Stimulated activated CD4-positive, alpha-beta T cell treated with anti-CD3 and anti-CD28 coated beads, Interleukin-15, amount 100 ng/mL, for 1 hour (primary cell): ENCODE measurements around the gene TNRC6B.

Experiments
- DNase-seq, 2 donors: peaks; one replicate each; pipeline ENCODE4 v3.0.0-alpha.2; 2020; ENCODE audit warnings: low read depth in 1 of 2, low spot score in 1 of 2

The TNRC6B gene

DNA sequence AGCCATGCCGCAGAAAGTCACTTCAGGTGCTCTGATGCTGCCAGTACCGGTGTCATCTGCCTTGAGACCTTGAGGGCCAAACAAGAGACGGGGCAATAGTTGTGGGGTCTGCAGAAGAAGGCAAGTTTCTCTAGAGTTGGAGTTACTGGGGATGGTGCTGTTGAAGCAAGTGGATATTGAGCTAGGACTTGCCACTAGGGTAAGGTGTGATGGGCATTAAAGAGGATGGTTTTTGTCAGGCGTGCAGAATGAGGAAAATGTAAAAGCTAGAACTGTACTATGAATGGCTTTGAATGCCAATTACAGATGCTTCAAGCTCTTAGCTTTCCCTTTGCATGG, 61.6 kb downstream of the TNRC6B start:
- no peak for DNase-seq

DNA sequence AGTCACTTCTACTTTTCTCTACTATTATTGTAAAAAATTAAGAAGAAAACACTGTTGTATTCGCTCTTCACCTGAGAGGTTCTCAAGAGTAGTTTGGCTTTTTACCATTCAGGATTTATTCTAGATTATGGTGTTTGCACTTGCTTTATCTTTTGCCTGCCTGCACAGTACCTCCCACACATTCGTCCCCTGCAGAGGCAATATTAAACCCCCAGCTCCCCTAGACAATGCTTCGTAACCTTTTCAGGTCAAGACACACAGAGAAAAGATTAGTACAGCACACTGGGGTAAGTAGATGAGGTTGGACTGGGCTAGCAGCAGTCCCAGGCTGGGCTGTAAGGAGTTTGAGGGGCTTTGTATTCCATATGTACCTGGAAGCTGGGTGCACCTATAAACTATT, 62.4 kb downstream of the TNRC6B start:
- DNase-seq, result no peak

DNA sequence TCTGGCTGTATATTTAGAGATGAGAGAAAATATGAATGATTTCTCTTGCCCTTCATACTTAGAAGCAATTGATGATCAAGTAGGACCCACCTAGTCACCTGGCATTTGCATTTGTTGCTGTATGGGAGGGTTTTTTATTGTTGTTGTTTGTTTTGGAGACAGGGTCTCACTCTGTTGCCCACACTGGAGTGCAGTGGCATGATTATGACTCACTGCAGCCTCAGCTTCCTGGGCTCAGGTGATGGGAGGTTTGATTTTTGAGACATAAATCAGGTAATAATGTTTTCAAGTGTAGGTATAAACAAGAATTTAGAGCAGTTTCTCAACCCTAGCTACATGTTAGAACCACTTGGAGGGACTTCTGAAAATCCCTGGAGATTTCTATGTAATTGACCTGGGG, 63.0 kb downstream of the TNRC6B start:
- DNase-seq, result no peak

DNA sequence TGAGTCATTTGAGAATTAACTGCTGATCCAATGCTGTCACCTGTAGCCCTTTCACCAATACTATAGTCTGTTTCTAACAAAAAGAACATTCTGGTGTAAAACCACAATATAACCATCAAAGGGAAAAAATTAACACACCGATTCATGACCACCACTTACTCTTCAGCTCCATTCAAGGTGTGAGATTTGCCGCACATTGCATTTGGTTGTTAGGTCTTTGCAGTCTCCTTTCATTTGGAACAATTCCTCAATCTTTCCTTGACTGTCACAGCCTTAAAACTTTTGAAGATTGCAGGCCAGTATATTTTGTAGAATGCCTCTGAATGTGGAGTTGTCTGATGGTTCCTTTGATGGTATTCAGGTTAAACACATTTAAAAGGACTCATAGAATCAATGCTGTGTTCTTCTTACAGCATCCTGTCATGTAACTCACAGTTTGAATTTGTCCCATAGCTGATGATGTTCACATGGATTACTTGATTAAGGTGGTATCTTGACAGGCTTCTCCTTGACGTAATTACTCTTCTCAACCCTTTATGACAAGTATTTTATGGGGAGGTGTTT, 63.6 kb downstream of the TNRC6B start:
- no peak for DNase-seq

DNA sequence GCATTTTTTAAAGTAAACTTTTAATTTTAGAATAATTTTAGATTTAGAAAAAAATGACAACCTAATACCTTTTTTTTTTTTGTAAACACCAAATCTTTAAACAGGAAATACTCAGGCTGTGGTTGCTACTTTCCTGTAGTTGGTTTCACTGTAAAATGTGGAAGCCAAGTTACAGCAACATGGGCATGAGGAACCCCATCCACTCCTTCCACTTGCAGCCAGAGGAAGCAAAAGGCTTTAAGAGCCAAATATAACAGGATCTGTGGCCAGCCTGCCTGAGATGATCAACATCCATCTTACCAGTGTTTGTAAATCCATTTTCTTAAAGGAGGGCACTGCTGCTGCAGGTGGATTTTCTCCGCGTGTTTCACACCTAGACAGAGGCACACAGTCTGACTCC, 66.2 kb downstream of the TNRC6B start:
- no peak for DNase-seq

DNA sequence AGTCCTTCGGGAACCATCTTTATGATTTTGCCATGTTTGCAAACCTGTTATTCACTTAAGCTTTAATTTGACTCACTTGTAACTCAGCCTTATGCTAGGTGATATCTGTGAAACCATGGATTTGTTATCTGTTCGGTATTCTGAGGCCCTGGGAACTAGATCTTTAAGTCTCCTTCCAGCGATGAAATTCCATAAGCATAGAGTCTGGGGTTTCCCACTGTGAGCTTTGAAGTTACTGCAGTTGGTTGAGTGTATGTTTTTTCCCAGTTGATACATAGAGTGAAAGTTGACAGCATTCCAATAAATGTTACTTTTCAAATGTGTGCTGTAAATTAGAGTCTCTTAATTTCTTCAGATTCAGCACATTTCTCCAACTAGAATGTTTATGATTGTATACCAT, 66.9 kb downstream of the TNRC6B start:
- DNase-seq, result no peak

DNA sequence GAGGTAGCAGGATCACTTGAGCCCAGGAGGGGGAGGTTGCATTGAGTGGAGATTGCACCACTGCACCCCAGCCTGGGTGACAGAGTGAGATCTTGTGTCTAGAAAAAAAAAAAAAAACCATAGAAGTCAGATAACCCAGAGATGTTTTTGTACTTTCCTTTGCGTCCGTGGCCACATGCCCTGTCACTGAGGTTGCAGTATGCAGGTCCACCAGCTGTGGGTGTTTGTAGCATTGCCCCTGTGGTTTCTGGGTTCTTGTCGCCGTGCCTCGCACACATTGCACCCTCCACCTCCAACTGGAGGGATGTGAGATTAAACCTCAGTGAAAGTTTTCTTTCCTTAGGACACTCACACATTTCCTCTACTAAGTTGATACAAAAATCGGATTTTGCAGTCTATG, 70.3 kb downstream of the TNRC6B start:
- peak in 1 of 2 donors; percentile 24 for DNase-seq

DNA sequence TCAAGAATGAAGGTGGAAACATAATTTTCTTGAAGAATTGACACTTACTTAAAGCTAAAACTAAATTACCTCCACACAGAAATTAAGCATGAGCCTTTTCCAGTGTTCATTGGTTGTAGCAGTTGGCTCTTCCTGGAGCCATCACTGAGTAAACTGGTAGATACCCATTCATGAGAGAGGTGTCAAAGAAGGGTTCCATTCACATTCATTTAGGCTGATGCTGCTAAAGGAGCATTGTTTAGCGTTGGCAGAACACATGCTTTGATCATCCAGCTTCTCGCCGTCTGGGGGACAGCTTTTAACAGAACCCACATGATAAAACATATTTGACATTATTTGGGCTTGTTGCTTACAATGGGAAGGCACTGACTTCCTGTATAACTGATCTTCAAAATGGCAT, 71.6 kb downstream of the TNRC6B start:
- DNase-seq, result no peak

DNA sequence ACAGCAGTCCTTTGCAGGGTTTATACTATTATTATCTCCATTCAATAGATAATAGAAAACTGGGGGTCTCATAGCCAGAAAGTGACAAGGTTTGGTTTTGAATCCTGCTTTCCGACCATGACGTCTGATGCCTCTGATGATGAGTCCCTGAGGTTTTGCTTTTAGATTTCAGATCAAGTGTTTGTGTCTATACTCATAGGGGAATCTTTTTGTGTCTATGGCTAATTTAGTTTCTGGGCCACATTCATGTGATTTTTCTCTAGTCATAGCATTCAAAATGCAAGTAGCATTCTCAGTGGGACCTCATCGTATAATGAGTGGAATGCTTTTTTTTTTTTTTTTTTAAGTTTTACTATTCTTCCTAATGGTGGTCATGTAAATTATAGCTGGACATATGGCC, 72.9 kb downstream of the TNRC6B start:
- DNase-seq, result no peak

DNA sequence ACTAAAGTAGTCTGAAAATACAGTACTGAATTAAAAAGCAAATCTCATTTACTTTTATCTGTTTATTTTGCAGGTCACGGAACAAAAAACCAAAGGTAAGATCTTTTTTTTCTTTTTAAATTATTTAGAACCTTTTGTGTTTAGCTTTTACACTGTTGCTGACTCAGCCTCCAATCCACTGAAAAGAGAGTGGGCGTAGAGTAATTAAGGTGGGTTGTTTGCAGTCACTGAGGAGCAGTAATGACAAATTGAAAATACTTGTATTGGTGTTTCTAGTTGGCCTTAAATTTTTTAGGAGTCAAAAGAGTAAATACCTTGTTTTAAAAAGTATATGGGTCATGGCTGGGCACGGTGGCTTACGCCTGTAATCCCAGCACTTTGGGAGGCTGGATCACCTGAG, 73.4 kb downstream of the TNRC6B start:
- no peak for DNase-seq

DNA sequence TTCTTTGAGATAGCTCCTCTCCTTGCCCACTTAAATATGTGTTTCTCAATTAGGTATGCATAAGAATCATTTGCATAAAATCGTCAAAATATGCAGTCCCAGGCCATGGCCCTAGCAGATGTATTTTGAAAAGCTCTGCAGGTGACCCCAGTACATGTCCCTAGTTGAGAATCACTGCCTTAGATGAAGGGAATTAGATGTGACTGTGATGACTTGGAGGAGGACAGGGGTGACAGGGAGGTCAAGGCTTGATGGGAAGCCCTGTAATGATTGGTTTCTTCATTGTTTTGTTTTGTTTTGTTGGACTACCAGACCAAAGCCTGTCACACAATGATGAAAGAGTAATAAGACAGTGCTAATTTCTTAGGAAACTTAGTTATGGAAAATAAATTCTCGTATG, 74.4 kb downstream of the TNRC6B start:
- DNase-seq, result no peak

DNA sequence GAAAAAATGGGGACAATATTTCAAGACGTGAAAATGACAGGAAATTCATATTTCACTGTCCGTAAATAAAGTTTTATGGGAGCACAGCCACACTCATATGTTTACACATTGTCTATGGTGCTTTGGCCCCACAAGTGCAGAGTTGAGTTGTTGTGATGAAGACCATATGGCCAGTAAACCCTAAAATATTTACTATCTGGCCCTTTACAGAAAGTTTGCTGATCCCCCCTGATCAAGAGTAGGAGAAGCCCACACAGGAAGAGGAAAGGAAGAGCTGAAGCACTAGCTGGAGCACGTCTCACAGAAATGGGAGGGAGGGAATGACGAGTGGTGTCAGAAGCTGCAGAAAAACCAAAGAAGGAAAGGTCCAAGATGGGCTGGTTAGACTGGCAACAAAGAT, 78.8 kb downstream of the TNRC6B start:
- no peak for DNase-seq

DNA sequence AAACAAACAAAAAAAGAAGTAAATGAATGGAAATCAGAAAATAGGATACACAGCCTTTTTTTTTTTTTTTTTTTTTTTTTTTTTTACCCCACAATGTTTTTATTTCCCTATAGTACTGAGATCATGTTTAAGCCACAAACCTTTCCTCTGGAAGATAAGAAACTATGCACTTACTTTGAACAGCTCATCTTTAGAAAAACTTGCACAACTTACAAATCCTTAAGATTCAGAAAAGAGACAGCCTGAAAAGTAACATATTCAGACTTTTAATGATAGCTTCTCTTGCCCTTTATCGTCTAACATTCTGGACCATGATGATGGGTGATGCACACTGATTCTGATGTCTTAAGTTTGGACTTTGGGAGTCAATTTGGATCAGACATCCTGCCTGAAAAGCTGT, 80.3 kb downstream of the TNRC6B start:
- no peak for DNase-seq

DNA sequence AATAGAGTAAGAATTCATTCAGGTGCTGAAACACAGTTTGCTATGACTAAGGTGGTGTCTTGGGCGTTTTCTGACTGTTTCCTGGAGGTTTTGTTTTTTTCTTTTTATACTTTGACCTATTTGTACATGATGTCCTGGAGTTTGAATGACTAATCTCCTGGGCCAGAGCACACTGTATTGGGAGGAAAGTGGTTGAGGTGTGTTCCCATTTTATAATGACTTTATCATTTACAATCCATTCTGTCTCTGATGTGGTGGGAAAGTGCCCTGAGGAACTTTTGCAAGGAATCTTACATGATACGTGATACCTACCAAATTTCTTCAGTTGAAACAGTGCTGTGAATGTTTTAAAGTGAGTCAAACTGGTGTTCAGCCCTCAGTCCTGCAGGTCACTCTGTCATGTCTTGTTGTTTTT, 80.8 kb downstream of the TNRC6B start:
- no peak for DNase-seq

DNA sequence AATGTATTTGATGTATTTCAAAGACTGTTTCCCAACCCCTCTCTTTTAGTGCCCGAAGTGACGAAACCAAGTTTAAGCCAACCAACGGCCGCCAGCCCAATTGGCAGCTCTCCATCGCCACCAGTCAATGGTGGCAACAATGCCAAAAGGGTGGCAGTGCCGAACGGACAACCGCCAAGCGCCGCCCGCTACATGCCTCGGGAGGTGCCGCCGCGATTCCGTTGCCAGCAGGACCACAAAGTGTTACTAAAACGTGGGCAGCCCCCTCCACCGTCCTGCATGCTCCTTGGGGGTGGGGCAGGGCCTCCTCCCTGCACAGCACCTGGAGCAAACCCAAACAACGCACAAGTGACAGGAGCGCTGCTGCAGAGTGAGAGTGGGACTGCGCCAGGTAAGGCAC, 84.1 kb downstream of the TNRC6B start:
- no peak for DNase-seq

DNA sequence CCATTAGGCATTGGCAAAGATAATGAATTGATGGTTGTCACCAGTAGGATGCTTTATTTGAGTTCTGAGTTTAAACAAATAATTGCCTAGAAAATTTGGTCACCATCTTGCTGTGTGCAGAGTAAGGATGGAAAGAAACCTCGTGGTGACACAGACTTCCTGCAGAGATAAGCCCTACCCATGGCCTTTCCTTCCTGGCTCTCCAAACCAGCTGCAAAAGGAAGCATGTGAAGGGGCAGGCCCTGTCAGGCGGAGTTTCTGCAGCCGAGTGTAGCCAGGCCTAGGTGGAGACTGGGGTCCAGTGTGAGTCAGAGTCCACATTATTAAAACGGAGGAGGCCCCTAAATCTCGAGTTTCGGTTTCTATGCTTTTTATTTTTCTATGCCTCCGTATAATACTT, 85.5 kb downstream of the TNRC6B start:
- DNase-seq, result no peak

DNA sequence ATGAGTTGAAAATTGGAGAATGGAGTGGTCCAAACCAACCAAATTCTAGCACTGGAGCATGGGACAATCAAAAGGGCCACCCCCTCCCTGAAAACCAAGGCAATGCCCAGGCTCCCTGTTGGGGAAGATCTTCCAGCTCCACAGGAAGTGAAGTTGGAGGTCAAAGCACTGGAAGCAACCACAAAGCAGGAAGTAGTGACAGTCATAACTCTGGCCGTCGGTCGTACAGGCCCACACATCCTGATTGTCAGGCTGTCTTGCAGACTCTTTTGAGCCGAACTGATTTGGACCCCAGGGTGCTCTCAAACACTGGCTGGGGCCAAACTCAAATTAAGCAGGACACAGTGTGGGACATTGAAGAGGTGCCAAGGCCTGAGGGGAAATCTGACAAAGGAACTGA, 88.1 kb downstream of the TNRC6B start:
- DNase-seq, result no peak

DNA sequence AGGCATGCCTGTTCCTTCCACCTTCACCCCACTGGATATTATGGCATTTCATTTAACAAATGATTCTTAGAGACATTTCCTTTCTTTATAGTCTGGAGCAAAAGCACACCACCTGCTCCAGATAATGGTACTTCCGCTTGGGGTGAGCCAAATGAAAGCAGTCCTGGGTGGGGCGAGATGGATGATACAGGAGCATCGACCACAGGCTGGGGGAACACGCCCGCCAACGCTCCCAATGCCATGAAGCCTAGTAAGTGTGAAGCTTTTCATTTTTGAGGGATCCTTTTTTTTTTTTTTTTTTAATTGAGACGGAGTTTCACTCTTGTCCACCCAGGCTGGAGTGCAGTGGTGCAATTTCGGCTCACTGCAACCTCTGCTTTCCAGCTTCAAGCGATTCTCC, 92.3 kb downstream of the TNRC6B start:
- DNase-seq, result no peak

DNA sequence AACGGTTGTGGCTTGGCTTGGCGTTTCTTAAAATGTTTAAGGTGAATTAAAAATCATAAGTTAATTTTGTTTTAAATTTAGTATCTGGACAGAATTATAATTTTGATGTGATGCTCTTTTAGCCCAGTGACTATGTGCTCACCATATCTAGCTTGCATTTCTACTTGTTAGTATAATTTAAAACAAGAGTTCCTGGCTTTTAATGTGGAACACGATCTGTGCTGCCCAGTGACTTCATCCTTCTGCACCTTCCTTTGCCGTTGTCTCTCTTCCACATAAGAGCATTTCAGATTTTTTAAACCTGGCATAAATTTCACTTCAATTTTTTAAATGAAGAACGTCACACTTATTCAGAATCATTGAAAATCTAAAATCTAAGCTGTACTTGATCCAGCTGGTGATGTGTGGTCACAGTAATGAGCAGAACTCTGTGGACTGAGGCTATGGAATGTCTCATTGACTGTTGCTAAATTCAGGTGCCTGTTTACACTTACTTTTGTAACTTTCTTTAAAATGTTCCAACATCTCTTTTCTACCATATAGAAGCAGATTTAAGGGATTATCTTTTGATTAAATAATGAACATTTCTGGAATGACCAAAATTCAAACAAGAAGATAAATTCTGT, 93.1 kb downstream of the TNRC6B start:
- no peak for DNase-seq

DNA sequence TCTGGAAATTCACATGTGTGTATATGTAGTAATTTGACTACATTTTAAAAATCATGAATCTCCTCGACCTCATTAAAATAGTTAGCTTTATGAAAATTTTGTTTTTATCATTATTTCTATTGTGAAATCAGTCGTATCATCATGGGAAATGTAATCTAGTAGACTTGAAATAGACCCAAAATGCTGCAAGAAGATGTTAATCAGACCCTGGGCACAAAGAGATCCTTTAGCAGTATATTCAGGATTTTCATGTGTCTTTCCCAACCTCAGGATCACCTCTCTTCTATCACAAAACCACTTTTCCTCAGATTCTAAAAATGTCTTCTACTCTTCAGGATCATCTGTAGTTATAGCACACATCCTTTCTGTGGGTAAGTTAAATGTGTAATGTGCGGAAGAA, 93.7 kb downstream of the TNRC6B start:
- no peak for DNase-seq

DNA sequence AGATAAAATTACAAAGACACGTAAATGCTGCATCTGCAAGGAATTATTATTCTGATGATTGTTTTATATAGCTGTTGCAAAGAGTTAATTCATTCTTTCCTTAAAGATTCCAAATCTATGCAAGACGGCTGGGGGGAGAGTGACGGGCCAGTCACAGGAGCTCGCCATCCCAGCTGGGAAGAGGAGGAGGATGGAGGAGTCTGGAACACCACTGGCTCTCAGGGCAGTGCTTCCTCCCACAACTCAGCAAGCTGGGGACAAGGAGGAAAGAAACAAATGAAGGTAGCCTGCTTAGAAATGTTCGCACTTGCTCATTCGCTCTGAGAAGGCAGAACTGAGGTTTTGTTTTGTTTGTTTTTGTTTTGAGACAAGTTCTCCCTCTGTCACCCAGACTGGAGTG, 95.6 kb downstream of the TNRC6B start:
- DNase-seq, result no peak

DNA sequence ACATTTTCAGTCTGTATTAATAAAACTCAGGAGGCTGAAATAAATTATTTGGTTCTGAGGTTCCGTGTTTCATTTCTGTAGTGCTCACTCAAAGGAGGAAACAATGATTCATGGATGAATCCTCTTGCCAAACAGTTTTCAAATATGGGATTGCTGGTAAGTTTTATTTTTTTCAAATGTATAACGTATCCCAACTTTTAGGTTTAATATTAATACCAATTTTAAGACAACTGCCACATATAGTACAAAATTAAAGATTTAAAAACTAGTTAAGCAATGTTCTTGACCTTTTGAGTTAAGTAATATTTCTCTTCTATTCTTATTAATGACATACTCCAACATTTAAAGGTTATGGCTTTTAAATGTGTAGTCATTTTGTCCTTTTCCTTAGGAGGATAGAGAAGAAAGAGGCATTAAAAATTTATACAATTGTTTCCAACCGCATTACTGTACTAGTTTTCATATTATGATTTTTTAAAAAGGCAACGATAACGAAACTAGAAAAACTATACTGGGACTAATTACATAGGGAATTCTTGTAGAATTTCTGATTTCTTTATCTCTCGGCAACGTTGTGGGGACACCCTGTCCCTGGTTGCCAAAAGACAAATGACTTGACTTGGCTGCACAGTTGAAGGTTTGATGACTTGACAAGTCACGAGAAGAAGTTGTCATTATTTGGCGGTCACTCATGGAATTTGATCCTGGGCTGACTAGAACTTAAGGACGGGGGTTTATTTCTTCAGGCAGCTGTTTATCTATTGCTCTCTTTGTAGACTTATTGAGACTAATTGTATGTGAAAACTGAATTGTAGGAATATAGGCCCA, 99.5 kb downstream of the TNRC6B start:
- DNase-seq, result no peak

DNA sequence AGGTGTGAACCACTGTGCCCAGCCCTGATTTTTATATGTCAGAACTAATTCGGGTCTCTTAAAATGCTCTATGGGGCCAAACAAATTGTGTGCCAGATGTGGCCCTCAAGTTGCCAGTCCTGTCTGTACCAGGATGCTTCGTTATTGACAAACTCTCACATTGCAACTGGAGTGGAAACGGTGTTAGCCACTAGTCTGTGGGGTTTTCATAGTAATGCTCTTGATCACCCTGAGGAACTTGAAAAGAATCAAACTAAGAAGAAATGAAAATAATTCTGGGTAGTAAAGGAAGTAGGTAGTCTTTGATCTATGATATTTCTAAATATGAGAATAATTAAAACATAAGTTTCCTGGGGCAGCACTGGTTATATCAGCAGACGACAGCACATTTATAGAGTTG, 101.3 kb downstream of the TNRC6B start:
- no peak for DNase-seq
